ENCODE measurements around the gene CPA4. TPM values are rescaled to one million over a fixed set of nuclear protein-coding genes. Genes with fewer than 3 reads are reported as not detected.

Gene CPA4
- total and polyA plus RNA-seq, 4 donors, result 0.03 to 0.05 TPM; not detected in 2

DNA sequence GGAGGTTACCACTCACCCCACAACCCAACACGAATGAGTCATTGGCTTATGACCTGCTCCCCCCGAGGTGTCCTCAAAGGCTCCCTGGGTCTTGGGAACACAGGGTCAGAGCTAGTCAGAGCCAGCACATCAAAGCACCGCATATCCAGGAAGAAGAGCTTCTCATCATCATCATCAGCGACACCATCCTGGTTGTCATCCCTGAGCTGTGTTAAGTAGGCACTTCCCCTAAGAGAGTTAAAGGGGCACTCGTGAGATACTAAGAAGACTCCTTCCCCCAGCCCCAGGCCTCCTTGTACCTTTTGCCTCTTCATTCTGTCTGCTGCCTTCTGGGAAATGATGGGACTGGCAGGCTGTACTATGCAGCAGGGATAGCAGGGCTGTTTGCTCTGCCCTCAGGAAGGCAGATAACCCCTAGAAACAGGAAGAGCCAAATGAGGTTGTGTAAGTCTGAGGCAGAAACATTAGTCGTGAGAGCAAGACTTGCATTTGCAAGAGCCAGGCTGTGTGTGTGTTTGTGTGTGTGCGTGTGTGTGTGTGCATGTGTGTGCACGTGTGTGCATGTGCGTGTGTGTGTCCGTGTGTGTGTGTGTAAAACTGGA lies 76.2 kb downstream of the CPA4 start:
- no peak for DNase-seq (ENCODE audit: low spot score)
- H3K4me3 ChIP-seq (ENCODE audit: low read depth in 1 of 3, low read length in 3 of 3), result no peak overlapping the region
- H3K9me3 ChIP-seq (ENCODE audit: control insufficient read depth in 4 of 4, low read length in 3 of 4), result no peaks in the 10 kb centered on the region
- peaks cover 0 to 8% (median 0%) of the 10 kb centered on the region in 4 donors for H3K4me1 ChIP-seq (ENCODE audit: control insufficient read depth in 4 of 4, insufficient read depth in 4 of 4, low read length in 3 of 4)
- no peak overlapping the region for H3K9ac ChIP-seq (ENCODE audit: low read depth in 1 of 2, low read length in 2 of 2)
- 47% methylated on average over 10 of the region's 10 CpGs for WGBS
- TF ChIP-seq HNF4A (conservative IDR thresholded peaks at IDR 0.05) (no peak), YY1 (IDR thresholded peaks at IDR 0.05) (no peak), RAD21 (IDR thresholded peaks at IDR 0.05) (peak in 1 of 2 donors; percentile 50), TAF1 (conservative IDR thresholded peaks at IDR 0.05) (no peak), SP1 (IDR thresholded peaks at IDR 0.05) (peak; percentile 53), ATF3 (IDR thresholded peaks at IDR 0.05) (no peak), NR2F2 (IDR thresholded peaks at IDR 0.05) (peak; percentile 97), REST (IDR thresholded peaks at IDR 0.05) (no peak), RXRA (IDR thresholded peaks at IDR 0.05) (peak; percentile 30 to 69), HNF4G (IDR thresholded peaks at IDR 0.05) (no peak), GABPA (IDR thresholded peaks at IDR 0.05 in 1 of 2, conservative IDR thresholded peaks at IDR 0.05 in 1 of 2) (no peak), JUND (IDR thresholded peaks at IDR 0.05) (peak in 1 of 2 donors; percentile 24)
- TF ChIP-seq, protein P1, sequence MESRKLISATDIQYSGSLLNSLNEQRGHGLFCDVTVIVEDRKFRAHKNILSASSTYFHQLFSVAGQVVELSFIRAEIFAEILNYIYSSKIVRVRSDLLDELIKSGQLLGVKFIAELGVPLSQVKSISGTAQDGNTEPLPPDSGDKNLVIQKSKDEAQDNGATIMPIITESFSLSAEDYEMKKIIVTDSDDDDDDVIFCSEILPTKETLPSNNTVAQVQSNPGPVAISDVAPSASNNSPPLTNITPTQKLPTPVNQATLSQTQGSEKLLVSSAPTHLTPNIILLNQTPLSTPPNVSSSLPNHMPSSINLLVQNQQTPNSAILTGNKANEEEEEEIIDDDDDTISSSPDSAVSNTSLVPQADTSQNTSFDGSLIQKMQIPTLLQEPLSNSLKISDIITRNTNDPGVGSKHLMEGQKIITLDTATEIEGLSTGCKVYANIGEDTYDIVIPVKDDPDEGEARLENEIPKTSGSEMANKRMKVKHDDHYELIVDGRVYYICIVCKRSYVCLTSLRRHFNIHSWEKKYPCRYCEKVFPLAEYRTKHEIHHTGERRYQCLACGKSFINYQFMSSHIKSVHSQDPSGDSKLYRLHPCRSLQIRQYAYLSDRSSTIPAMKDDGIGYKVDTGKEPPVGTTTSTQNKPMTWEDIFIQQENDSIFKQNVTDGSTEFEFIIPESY (IDR thresholded peaks at IDR 0.05), result no peak
- TF ChIP-seq, protein P2, sequence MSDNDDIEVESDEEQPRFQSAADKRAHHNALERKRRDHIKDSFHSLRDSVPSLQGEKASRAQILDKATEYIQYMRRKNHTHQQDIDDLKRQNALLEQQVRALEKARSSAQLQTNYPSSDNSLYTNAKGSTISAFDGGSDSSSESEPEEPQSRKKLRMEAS (IDR thresholded peaks at IDR 0.05), result no peak
- H3K27me3 ChIP-seq (ENCODE audit: control insufficient read depth in 4 of 4, insufficient read depth in 4 of 4, low read length in 3 of 4), result no peaks in the 10 kb centered on the region
- no peaks in the 10 kb centered on the region for H3K36me3 ChIP-seq (ENCODE audit: control insufficient read depth in 4 of 4, insufficient read depth in 3 of 4, low read depth in 1 of 4, low read length in 3 of 4)
- peak overlapping the region; percentile 47 to 71 for H3K27ac ChIP-seq (ENCODE audit: low read depth in 1 of 2, low read length in 2 of 2)

- H3K4me1 ChIP-seq (ENCODE audit: control insufficient read depth in 4 of 4, insufficient read depth in 4 of 4, low read length in 3 of 4), result peaks cover 0 to 8% (median 0%) of the 10 kb centered on the region in 4 donors
- no peak for DNase-seq (ENCODE audit: low spot score)
- H3K9me3 ChIP-seq (ENCODE audit: control insufficient read depth in 4 of 4, low read length in 3 of 4), result no peaks in the 10 kb centered on the region
- H3K9ac ChIP-seq (ENCODE audit: low read depth in 1 of 2, low read length in 2 of 2), result no peak overlapping the region
- H3K27me3 ChIP-seq (ENCODE audit: control insufficient read depth in 4 of 4, insufficient read depth in 4 of 4, low read length in 3 of 4), result no peaks in the 10 kb centered on the region
- no peak overlapping the region for H3K4me3 ChIP-seq (ENCODE audit: low read depth in 1 of 3, low read length in 3 of 3)
- TF ChIP-seq GABPA (IDR thresholded peaks at IDR 0.05 in 1 of 2, conservative IDR thresholded peaks at IDR 0.05 in 1 of 2), result no peak
- TF ChIP-seq, protein P2 (IDR thresholded peaks at IDR 0.05), result no peak
- no peak for TF ChIP-seq TAF1 (conservative IDR thresholded peaks at IDR 0.05)
- TF ChIP-seq FOXA2 (IDR thresholded peaks at IDR 0.05), result no peak
- TF ChIP-seq EGR1 (IDR thresholded peaks at IDR 0.05; ENCODE audit: low read depth in 2 of 2), result no peak
- TF ChIP-seq SP1 (IDR thresholded peaks at IDR 0.05), result no peak
- TF ChIP-seq FOXA1 (IDR thresholded peaks at IDR 0.05), result no peak
- no peak for TF ChIP-seq NR2F2 (IDR thresholded peaks at IDR 0.05)
- TF ChIP-seq HNF4A (conservative IDR thresholded peaks at IDR 0.05), result no peak
- no peak for TF ChIP-seq HNF4G (IDR thresholded peaks at IDR 0.05)
- no peak for TF ChIP-seq JUND (IDR thresholded peaks at IDR 0.05)
- TF ChIP-seq, protein P3, sequence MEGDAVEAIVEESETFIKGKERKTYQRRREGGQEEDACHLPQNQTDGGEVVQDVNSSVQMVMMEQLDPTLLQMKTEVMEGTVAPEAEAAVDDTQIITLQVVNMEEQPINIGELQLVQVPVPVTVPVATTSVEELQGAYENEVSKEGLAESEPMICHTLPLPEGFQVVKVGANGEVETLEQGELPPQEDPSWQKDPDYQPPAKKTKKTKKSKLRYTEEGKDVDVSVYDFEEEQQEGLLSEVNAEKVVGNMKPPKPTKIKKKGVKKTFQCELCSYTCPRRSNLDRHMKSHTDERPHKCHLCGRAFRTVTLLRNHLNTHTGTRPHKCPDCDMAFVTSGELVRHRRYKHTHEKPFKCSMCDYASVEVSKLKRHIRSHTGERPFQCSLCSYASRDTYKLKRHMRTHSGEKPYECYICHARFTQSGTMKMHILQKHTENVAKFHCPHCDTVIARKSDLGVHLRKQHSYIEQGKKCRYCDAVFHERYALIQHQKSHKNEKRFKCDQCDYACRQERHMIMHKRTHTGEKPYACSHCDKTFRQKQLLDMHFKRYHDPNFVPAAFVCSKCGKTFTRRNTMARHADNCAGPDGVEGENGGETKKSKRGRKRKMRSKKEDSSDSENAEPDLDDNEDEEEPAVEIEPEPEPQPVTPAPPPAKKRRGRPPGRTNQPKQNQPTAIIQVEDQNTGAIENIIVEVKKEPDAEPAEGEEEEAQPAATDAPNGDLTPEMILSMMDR (IDR thresholded peaks at IDR 0.05; ENCODE audit: low read depth, low read length, missing input control), result no peak
- TF ChIP-seq, protein P1 (IDR thresholded peaks at IDR 0.05), result no peak
- TF ChIP-seq RXRA (IDR thresholded peaks at IDR 0.05), result no peak
- TF ChIP-seq YY1 (IDR thresholded peaks at IDR 0.05), result no peak
- no peak for TF ChIP-seq RAD21 (IDR thresholded peaks at IDR 0.05)
- H3K27ac ChIP-seq (ENCODE audit: low read depth in 1 of 2, low read length in 2 of 2), result peak overlapping the region; percentile 12 to 31
- H3K36me3 ChIP-seq (ENCODE audit: control insufficient read depth in 4 of 4, insufficient read depth in 3 of 4, low read depth in 1 of 4, low read length in 3 of 4), result no peaks in the 10 kb centered on the region
- WGBS, result 56% methylated on average over 3 of the region's 3 CpGs
These were observed 77.0 kb downstream of the CPA4 start for GRCh38 chr7:130369831-130370550.

All from liver (tissue), 9 donors.